HEK293T (cell line): ENCODE data around the gene PEA15.

Experiments
- CTCF ChIA-PET: fragments of 350-600 bp; formaldehyde crosslinking; extraction: SDS; loops from one replicate; lab custom pipeline; 2021; ENCODE audit warnings: antibody characterized with exemption, inconsistent platforms; lab: Yijun Ruan, JAX
- POLR2A ChIA-PET: fragments of 350-600 bp; formaldehyde crosslinking; extraction: SDS; loops from one replicate; lab custom pipeline; 2020; ENCODE audit warnings: antibody characterized with exemption, inconsistent platforms; lab: Yijun Ruan, JAX
- DNase-seq: peaks from one replicate; pipeline ENCODE4 v3.0.0; 2012; ENCODE audit warnings: mixed read lengths; ENCODE audit errors: extremely low spot score
- ARNT ChIP-seq: fragments of 450-650 bp; IDR thresholded peaks from 2 replicates; pipeline ENCODE4 v1.6.1; 2017; ENCODE audit warnings: mild to moderate bottlenecking
- BHLHE40 ChIP-seq: fragments of 450-650 bp; IDR thresholded peaks from 2 replicates; pipeline ENCODE4 v1.6.1; 2016; ENCODE audit warnings: mild to moderate bottlenecking, moderate library complexity, borderline replicate concordance
- CTBP1 ChIP-seq: fragments of 450-650 bp; IDR thresholded peaks from 2 replicates; pipeline ENCODE4 v1.6.1; 2016; ENCODE audit warnings: borderline replicate concordance
- ELF4 ChIP-seq: fragments of 450-650 bp; IDR thresholded peaks from 2 replicates; pipeline ENCODE4 v1.6.1; 2017; ENCODE audit warnings: antibody characterized with exemption
- FOXA1 ChIP-seq: fragments of 450-650 bp; IDR thresholded peaks from 2 replicates; pipeline ENCODE4 v1.6.1; 2016; ENCODE audit warnings: mild to moderate bottlenecking
- FOXK2 ChIP-seq: fragments of 450-650 bp; IDR thresholded peaks from 2 replicates; pipeline ENCODE4 v1.6.1; 2016; ENCODE audit warnings: mild to moderate bottlenecking
- FOXM1 ChIP-seq: fragments of 450-650 bp; IDR thresholded peaks from 2 replicates; pipeline ENCODE4 v1.6.1; 2017; ENCODE audit warnings: mild to moderate bottlenecking, borderline replicate concordance
- HDGF ChIP-seq: fragments of 450-650 bp; IDR thresholded peaks from 2 replicates; pipeline ENCODE4 v1.6.1; 2017; ENCODE audit warnings: antibody characterized with exemption, borderline replicate concordance
- L3MBTL2 ChIP-seq: fragments of 450-650 bp; conservative IDR thresholded peaks from 2 replicates; pipeline ENCODE4 v1.6.1; 2016; ENCODE audit warnings: mild to moderate bottlenecking
- LEF1 ChIP-seq: fragments of 450-650 bp; IDR thresholded peaks from 2 replicates; pipeline ENCODE4 v1.6.1; 2017; ENCODE audit warnings: mild to moderate bottlenecking, borderline replicate concordance
- NFRKB ChIP-seq: fragments of 450-650 bp; IDR thresholded peaks from 2 replicates; pipeline ENCODE4 v1.6.1; 2016; ENCODE audit warnings: mild to moderate bottlenecking, moderate library complexity
- SP1 ChIP-seq: fragments of 450-650 bp; IDR thresholded peaks from 2 replicates; pipeline ENCODE4 v1.6.1; 2017
- SUZ12 ChIP-seq: fragments of 450-650 bp; IDR thresholded peaks from 2 replicates; pipeline ENCODE4 v1.6.1; 2016; ENCODE audit warnings: mild to moderate bottlenecking
- TARDBP ChIP-seq: fragments of 450-650 bp; IDR thresholded peaks from 2 replicates; pipeline ENCODE4 v1.6.1; 2016
- ZNF384 ChIP-seq: fragments of 450-650 bp; IDR thresholded peaks from 2 replicates; pipeline ENCODE4 v1.6.1; 2016
- TF ChIP-seq, protein P1 (sequence below): fragments of 450-650 bp; IDR thresholded peaks from 2 replicates; pipeline ENCODE4 v1.6.1; 2016

Gene PEA15

DNA sequence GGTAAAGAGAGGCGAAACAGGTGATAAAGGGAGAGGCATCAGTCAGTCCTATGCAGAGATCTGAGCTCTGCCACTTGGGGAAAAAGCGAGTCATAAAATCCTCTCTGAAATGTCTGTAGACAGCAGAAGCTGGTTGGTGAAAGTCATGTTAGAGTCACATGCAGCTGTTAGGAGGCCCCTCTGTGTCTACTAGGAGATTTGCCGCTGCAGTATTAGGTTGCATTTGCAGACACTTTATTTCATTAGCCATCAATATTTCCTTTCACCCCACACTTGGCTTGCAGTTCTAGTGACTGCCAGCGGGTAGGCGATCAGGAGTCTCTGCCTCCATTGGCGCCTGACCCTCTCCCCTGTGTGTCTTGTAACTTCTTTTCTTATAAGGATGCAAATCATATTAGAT lies 37.6 kb upstream of the PEA15 start:
- POLR2A ChIA-PET = no interaction called here
- peak; percentile 36 for DNase-seq
- CTCF ChIA-PET = interaction anchor here (0.8 to 1.3 kb wide), 2 partner anchors 26 to 85 kb away, joined by 3 to 4 read pairs; no protein-coding TSS in a partner anchor
- no peak for TF ChIP-seq L3MBTL2
- no peak for TF ChIP-seq NFRKB
- TF ChIP-seq HDGF = no peak
- no peak for TF ChIP-seq LEF1
- TF ChIP-seq FOXM1 = no peak
- no peak for TF ChIP-seq SUZ12
- TF ChIP-seq TARDBP = no peak

DNA sequence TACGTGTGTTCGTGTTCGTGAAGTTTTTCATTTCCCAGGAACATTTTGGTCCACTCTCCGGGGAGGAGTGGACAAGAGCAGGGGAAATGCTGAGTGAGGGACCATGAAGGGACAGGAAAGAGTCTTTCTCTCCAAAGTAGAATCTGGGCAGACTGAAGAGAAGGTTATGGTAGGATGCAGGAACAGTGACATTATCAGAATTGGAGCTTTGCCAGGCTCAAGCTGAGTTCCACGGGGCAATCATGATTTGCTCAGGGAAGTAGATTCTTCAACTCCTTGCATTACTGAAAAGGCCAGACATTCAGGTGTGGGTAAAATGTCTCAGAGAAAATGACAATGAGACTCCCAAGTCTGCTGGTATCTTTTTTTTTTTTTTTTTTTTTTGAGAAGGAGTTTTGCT lies 37.2 kb upstream of the PEA15 start:
- CTCF ChIA-PET = interaction anchor here (0.7 kb wide), 1 partner anchor 245 kb away, joined by 9 read pairs; no protein-coding TSS in a partner anchor
- no peak for DNase-seq
- POLR2A ChIA-PET = no interaction called here
- TF ChIP-seq FOXA1 = no peak
- TF ChIP-seq, protein P1, sequence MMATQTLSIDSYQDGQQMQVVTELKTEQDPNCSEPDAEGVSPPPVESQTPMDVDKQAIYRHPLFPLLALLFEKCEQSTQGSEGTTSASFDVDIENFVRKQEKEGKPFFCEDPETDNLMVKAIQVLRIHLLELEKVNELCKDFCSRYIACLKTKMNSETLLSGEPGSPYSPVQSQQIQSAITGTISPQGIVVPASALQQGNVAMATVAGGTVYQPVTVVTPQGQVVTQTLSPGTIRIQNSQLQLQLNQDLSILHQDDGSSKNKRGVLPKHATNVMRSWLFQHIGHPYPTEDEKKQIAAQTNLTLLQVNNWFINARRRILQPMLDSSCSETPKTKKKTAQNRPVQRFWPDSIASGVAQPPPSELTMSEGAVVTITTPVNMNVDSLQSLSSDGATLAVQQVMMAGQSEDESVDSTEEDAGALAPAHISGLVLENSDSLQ = no peak
- no peak for TF ChIP-seq FOXK2
- no peak for TF ChIP-seq FOXM1
- no peak for TF ChIP-seq L3MBTL2
- no peak for TF ChIP-seq NFRKB
- no peak for TF ChIP-seq HDGF
- TF ChIP-seq LEF1 = no peak
- TF ChIP-seq BHLHE40 = no peak
- no peak for TF ChIP-seq CTBP1
- no peak for TF ChIP-seq ARNT
- no peak for TF ChIP-seq ZNF384
- no peak for TF ChIP-seq SP1
- no peak for TF ChIP-seq ELF4
- TF ChIP-seq TARDBP = no peak

DNA sequence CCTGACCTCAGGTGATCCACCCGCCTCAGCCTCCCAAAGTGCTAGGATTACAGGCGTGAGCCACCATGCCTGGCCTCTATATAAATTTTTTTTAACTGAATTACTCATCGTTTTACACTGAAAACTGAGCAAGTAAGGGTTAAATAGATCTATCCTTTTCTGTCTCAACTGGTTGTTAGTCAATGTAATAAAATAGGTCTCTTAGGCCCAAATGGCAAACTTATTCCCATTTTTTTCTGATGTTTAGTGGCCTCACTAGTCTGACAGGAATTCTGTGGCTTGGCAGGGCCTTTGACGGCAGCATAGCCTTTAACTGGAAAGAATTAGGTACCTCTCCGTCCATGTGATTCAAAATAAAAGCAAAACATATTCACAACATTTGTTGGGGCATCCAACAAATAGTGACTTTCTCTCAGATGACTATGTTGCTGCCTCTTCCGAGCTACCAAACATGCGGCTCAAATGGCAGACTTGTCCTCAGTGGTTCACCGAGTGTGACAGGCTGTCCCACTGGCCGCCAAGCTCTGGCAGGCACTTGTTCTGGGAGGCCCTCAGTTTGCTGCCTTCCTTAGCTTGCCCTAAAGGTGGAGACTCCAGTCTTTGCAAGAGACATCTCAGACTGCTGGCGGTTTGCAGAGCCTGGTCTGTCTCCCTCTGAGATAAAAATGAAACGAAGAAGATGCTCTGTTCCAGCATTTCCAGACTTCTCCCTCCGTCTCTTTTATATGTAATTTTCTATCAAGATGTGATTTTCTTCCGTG lies 36.4 kb upstream of the PEA15 start:
- CTCF ChIA-PET = interaction anchor here (0.7 kb wide), 2 partner anchors 246 to 248 kb away, joined by 4 to 9 read pairs; no protein-coding TSS in a partner anchor
- TF ChIP-seq FOXA1 = no peak
- no peak for TF ChIP-seq FOXM1
- no peak for TF ChIP-seq HDGF
- TF ChIP-seq TARDBP = no peak
- no peak for TF ChIP-seq FOXK2
- no peak for TF ChIP-seq BHLHE40
- no peak for TF ChIP-seq LEF1
- TF ChIP-seq ZNF384 = no peak
- no peak for TF ChIP-seq L3MBTL2
- TF ChIP-seq CTBP1 = no peak
- no peak for TF ChIP-seq SP1
- TF ChIP-seq SUZ12 = no peak
- TF ChIP-seq ARNT = no peak
- TF ChIP-seq, protein P1 = no peak
- no peak for TF ChIP-seq ELF4
- DNase-seq = no peak
- POLR2A ChIA-PET = no interaction called here

DNA sequence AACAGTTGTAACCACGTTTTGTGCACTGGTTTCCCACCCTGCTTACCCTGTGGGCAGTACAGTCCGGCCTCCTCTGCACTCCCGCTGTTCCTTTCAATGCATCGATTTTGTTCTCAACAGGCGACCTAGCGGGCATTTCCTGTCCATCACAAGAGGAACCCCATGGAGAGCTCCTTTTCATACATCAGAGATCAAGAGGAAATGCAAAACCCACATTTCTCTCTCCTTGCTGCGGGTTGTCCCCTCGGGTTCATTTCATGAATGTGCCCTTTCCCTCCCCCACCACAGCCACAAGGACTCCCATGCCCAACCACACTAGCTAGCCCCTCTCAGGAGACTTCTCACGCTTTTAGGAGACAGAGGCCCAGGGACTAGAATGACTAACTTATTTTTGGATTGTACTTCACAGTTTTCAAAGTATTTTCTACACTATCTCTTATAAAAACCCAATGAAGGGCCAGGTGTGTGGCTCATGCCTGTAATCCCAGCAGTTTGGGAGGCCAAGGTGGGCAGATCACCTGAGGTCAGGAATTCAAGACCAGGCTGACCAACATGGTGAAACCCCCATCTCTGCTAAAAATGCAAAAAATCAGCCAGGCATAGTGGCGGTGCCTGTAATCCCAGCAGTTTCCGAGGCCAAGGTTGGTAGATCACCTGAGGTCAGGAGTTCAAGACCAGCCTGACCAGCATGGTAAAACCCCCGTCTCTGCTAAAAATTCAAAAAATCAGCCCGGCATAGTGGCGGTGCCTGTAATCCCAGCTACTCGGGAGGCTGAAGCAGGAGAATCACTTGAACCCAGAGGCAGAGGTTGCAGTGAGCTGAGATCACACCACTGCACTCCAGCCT lies 35.4 kb upstream of the PEA15 start:
- CTCF ChIA-PET = interaction anchor here (0.7 kb wide), 2 partner anchors 185 to 247 kb away, joined by 3 to 4 read pairs; no protein-coding TSS in a partner anchor
- TF ChIP-seq NFRKB = no peak
- TF ChIP-seq, protein P1 = peak; percentile 81
- POLR2A ChIA-PET = no interaction called here
- no peak for DNase-seq

DNA sequence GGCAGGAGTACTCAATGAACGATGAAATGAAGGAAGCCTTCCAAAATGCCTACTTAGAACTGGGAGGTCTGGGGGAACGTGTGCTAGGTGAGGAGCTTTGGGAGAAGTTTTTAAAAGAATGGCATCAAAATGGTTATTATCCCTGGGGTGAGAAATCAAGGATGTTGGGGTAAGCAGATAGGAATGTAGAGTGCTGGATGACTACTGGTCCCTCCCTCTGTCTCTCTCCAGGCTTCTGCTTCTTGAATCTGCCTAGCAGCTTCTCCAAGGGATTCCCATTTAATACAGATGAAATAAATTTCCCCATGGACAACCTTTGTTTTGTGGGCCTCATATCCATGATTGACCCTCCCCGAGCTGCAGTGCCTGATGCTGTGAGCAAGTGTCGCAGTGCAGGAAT lies 33.8 kb upstream of the PEA15 start:
- ChIA-PET CTCF (no interaction called here), POLR2A (no interaction called here)
- DNase-seq = no peak
- TF ChIP-seq LEF1 (no peak), BHLHE40 (no peak), HDGF (no peak), FOXK2 (no peak), ZNF384 (no peak), SP1 (no peak)

DNA sequence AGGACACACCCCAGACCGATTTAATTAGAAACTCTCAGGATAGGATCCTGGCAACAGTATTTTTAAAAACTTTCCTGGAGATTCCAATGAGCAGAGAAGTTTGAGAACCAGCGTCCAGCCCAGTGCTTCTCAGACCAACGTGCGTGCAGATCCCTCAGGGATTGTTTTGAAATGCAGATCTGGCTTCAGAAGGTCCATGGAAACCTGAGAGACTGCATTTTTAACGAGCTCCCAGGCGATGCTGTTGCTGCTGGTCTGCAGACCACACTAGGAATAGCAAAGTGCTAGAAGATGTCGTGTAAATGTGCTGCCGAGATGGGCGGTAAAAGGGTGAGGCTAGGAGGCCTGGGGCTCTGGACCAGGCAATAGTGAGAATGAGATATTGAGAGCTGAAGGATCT lies 33.2 kb upstream of the PEA15 start:
- CTCF ChIA-PET = no interaction called here
- POLR2A ChIA-PET = no interaction called here

More for the DNA sequence above, 33.2 kb upstream of the PEA15 start:
- DNase-seq = no peak
- TF ChIP-seq SUZ12 (no peak), FOXA1 (no peak), BHLHE40 (no peak), SP1 (no peak), NFRKB (no peak), ARNT (no peak), FOXK2 (no peak), ELF4 (no peak)
